GM23338 (cell line): Measurements from ENCODE around the gene MAD1L1.

Experiments
- CTCF ChIP-seq, 2 experiments: fragments of 200-600 bp in 1 of 2; sonication (generic) in 1 of 2; conservative IDR thresholded peaks; 2 replicates each; pipeline versions ENCODE4 v1.5.1 to v1.6.1; 2016 to 2017; ENCODE audit warnings: antibody characterized with exemption in 2 of 2, low read depth in 2 of 2, mild to moderate bottlenecking in 2 of 2, moderate library complexity in 1 of 2
- EZH2 ChIP-seq: fragments of 200-600 bp; sonication (generic); IDR thresholded peaks from one replicate; pipeline ENCODE4 v1.8.0; 2017; ENCODE audit warnings: antibody characterized with exemption, mild to moderate bottlenecking, low read depth; ENCODE audit not compliant: unreplicated experiment
- EZH2phosphoT487 ChIP-seq: fragments of 200-600 bp; sonication (generic); IDR thresholded peaks from one replicate; pipeline ENCODE4 v1.8.1; 2018; ENCODE audit warnings: antibody characterized with exemption; ENCODE audit not compliant: unreplicated experiment
- POLR2AphosphoS5 ChIP-seq: IDR thresholded peaks from 2 replicates; pipeline ENCODE4 v1.6.1; 2016; ENCODE audit warnings: antibody characterized with exemption, low read depth
- REST ChIP-seq: IDR thresholded peaks from one replicate; pipeline ENCODE4 v1.6.1; 2018; ENCODE audit warnings: antibody characterized with exemption; ENCODE audit not compliant: unreplicated experiment

DNA sequence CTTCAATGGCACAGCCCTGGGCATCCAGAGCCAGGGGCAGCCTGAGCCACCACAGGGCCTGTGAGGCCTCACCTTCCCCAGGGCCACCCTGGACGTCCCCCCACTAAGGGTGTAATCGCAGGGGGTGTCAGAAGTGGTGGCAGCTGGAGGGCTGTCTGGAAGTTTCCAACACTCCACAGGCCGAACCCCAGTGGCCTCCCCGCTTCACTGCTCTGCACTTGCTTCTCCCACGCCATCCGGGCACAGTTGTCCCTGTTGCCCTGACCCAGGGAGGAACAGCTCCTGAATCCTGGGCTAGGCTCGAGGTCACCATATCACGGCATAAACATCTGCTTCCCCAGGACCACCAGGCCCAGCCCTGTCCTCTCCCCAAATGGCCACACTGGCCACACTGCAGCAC is 276.6 kb downstream of the MAD1L1 start:
- TF ChIP-seq CTCF (conservative IDR thresholded peaks at IDR 0.05; ENCODE audit: low read depth in 2 of 2) (no peak), EZH2 (no peak), POLR2AphosphoS5 (no peak), REST (no peak), EZH2phosphoT487 (no peak)
